ENCODE results near the gene PEAR1.

GRCh38 chr1:156942576-156942975, 49.1 kb downstream of the PEAR1 start:
- TF ChIP-seq CTCF (IDR thresholded peaks at IDR 0.05; ENCODE audit: insufficient read depth, low read length, poor library complexity, severe bottlenecking), result no peak
- TF ChIP-seq EZH2phosphoT487 (conservative IDR thresholded peaks at IDR 0.05; ENCODE audit: low read length), result no peak

Data from SU-DHL-6 (cell line).